Inferior parietal cortex (tissue), 1 donor: ENCODE measurements around the gene FRMPD4.
"Not testable (repeated sequence)": the region's sequence is repeated elsewhere in the genome, so short reads cannot be mapped to it uniquely, and the experiment has no call there.

ENCODE experiments used
- DNase-seq: peaks from one replicate; pipeline ENCODE4 v3.0.0-alpha.2; 2016; ENCODE audit errors: extremely low spot score

The FRMPD4 gene

DNA sequence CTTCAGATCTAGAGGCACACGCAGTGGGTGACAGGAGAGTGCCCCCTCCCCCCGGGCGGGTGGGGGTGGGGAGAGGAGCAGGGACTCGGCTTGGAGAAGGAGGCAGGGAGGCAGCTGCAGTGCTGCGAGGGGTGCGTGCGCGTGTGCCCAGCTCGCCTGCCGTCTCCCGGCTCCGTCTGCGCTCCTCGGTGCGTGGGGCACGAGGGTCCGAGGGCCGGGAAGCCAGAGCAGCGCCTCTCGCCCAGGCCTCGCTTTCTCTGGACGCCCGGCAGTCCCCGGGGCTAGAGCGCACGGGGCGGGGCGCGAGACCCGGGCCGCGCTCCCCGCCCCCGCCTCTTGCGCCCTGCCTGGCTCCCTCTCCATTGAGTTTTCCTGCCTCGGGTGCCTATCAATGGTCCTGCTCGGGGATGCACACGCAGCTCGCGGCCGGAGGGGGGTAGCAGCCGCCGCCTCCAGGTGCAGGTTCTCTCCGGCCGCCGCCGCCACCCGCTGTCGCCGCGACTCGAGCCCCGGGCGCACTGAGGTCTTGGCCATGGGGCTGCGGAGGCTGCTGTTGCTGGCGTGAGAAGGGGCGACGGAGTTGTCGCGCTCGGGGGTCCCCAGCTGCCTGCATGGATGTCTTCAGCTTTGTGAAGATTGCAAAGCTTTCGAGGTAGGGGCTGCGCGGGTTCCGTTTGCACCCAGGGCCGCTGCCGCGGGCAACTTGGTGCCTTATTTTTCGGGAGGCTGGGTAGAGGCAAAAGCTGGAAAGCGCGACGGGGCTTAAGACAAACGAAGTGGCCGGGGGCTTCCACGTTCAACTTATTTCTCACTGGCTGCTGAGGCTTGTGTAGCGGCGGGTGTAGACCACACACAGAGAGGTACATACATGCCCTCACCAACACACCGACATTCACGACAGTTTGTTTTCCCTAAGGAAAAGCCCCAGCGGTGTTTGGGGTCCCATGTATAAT lies at the start of gene FRMPD4:
FRMPD4 (plus strand) TSS at position 113 of the 953 bp plus-strand sequence; CDS start at position 612, 499 bp downstream.
- DNase-seq = no peak

DNA sequence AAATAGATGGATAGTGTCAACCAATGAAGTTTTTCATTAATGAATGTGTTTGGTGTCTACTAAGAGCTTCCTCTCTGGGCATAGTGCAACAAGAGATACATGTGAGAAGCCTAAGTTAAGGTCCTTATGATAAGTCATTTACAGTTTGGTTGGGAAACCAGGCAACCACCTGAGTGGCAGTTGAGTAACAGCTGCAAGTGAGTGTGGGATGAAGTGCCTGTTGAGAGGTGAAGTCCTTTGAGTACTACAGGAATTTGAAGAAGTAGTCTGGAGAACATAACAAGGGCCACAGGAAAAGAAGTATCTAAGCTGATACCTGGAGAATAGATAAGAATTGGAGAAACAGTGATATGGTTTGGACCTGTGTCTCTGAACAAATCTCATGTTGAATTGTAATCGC lies 48.5 kb upstream of the FRMPD4 start:
- no peak for DNase-seq

DNA sequence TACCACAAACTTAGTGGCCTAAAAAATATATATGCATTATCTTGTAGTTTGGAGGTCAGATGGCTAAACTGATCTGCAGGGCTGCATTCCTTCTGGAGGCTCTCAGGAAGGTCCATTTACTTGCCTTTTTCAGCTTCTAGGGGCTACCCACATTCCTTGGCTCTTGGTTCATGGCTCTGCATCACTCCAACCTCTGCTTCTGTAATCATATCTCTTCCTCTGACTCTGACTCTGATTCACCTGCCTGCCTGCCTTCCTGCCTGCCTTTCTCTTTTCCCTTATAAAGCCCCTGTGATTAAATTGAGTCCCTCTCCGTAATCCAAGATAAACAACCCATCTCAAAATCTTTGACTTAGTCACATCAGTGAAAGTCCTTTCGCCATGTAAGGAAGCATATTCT lies 25.0 kb upstream of the FRMPD4 start:
- no peak for DNase-seq

DNA sequence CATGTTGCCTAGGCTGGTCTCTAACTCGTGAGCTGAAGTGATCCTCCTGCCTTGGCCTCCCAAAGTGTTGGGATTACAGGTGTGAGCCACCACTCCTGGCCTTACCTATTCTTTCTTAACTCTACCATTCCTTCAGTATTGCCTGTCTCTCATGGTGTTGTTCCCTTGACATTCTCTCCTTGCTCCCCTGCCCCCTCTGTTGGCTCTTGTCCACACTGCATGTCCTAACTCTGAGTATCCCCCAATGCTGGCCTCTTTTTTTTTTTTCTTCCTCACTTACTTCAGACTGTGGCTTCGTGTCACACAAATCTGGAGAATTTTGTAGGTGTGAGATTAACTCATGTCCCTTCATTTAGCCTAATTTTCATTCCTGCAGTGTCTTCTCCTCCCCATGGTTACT lies 22.9 kb upstream of the FRMPD4 start:
- DNase-seq = no peak

DNA sequence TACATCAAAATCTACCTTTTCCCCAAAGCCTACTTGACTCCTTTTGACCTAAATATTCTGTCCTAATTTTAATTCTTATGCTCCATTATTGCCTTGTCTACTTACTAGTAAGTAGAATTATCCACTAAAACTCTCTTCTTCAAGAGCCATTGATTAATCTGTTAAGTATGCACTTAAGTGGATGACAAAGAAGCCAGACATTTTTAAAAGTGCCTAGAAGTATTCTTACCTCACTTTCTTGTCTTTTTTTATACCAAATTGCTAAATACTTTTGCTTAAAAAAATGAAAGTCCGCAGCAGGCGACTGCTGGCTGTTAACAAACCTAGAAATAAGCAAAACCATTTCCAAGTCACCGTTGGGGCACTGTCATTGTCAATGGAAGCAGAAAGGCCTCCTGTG lies 20.1 kb upstream of the FRMPD4 start:
- no peak for DNase-seq

DNA sequence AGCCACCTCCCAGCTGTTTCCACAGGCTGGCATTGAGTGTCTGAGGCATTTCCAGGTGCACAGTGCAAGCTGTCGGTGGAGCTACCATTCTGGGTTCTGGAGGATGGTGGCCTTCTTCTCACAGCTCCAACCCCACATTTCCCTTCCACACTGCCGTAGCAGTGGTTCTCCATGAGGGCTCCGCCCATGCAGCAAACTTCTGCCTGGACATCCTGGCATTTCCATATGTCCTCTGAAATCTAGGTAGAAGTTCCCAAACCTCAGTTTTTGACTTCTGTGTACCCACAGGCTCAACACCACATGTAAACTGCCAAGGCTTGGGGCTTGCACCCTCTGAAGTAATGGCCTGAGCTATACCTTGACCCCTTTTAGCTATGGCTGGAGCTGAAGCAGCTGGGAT lies 10.3 kb upstream of the FRMPD4 start:
- DNase-seq = no peak

DNA sequence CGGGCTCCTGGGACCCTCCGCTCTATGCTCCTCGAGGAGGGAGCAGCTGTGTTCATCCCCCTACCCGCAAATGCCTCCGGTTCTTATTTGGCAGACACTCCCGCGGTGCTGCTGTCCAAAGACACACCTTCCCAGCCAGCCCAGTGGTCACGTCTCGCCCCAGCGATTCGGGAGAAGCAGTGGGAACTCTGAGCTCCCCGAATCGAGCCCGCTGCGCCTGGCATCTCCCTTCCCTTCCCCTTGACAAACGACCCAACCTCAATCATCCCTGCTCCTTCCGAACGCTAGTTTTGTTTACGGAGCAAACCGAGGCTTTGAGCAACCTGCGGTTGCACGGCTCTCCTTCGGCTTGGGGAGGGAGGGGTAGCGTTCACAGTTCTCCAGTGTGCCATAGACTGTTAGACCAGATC lies 317 bp upstream of the FRMPD4 start:
- DNase-seq = no peak

DNA sequence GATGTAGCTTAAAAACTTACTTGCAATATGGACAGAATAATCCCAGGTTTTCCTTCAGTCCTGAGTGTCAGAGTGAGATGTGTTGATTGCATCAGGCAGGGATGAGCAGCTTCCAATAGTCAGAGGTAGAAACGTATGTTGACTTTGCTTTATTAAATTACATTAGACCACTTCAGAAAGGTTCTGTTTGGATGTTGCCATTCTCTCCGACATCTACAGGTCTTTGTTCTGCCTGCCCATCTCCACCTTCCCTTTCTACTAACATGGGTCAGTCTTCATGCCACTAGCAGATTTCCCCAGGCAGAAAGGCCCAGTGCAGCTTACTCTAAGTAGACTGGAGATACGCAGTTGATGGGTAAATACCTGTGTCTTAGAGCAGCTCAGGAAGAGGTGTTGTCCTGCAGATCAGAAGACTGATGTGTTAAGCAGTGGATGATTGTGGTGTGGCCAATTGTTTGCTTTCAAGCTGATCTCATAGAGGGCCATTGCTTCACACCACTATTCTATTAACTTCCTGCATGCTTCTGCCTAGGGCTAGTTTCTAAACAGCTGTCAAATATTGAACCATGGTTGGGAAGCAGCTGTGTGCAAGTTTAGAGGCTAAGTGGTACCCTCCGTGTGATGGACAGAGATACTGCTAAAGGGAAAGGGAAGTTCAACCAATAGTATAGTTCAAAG lies 1.8 kb downstream of the FRMPD4 start:
- no peak for DNase-seq

DNA sequence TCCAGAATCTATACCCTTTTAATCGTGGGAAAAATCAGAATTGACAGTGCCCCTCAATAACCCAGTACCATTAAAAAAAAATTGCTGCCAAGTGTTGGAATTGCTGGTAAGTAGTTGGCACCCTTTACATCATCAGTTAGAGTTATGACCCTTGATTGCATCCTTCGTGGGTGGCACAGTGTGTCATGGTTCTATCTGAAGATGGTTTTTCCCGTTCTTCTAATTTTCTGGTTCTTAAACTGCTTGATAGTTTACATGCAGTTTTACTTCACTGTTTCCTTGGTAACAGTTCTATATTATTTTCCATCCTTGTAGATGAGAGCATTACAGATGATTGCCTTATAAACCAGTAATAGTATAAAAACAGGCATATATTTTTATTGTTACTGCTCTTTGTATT lies 3.2 kb downstream of the FRMPD4 start:
- no peak for DNase-seq

DNA sequence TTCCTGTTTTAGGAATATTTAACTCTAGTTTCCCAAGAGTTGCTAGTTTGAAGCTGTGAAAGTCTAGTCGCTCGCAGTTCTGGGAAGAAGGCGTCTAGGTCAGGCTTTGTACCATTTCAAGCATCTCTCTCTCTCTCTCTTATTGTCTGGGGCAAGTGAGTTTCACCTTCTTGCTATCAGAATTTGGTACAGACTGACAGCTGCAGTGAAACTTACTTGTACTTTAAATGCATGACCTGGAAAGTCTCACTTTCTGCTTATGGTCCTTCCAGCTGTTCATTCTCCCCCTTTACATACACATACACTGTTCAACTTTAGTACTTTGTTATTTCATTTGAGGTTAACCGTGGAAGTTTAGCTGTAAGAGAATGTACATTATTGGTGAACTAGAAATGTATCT lies 4.4 kb downstream of the FRMPD4 start:
- no peak for DNase-seq

DNA sequence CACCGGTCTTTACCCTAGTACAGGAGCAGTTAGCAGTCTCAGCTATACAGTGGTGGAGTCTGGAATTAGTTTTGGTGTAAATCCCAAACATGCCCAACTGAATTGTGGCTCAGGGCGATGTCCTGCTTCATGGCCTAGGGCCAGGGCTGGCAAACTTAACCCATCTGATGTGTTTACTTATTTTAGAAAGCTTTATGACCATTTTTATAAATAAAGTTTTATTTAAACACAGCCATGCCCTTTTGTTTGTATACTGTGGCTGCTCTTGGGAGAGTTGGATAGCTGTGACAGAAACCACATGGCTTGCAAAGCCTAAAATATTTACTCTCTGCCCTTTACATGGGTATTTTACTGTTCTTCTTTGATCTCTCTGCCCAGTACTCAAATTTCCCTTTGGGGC lies 7.1 kb downstream of the FRMPD4 start:
- DNase-seq = no peak

DNA sequence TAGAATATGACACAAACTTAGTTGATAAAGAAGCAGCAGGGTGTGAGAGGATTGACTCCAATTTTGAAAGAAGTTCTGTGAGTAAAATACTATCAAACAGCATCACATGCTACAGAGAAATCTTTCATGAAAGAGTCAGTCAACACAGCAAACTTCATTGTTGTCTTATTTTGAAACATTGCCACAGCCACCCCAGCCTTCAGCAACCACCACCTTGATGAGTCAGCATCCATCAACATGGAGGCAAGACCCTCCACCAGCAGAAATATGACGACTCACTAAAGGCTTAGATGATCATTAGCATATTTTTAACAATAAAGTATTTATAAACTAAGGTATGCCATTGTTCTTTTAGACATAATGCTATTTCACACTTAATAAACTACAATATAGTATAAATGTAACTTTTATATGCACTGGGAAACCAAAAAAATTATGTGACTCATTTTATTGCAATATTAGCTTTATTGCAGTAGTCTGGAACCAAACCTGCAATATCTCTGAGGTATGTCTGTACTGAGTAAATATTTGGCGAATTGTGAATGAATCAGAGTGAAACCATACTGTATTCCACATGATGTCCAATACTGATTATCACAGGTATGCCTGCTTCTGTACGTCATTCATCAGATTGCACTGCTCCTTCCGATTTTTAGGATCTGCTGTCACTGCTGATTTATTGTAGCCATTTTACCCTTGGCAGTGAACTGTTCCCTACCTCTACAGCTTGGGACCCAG lies 11.6 kb downstream of the FRMPD4 start:
- no peak for DNase-seq

DNA sequence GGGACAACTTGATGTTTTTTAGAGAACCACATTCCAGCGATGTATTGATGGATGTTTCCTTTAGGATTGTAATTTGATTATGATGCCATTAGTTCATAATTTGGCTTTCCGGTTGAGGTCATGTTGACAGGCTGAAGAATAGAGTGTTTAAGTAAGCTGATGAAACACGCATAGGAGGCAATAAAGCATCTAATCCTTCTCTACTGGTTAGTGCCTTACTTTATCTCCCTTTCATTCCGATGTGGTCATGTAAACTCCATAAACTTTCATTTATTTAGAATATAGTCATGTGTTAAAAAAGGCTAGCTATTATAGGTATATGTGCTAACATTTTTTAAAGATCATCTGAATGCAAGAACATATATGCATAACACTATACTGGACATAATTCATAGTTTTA lies 15.0 kb downstream of the FRMPD4 start:
- DNase-seq = no peak

DNA sequence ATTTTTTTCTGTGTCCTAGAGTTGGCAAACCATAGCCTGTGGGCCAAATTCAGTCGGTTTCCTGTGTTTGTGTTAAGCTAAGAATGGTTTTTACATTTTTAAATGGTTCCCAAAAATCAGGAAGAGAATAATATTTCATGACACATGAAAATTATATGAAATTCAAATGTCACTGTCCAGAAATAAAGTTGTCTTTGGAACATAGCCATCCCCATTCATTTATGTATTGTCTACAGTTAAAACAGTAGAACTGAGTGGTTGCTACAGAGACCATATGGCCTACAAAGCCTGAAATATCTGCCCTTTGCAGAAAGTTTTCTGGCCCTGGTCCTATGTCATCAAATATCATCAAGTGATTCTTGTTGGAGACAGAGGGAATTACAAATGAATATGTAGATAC lies 15.5 kb downstream of the FRMPD4 start:
- no peak for DNase-seq

DNA sequence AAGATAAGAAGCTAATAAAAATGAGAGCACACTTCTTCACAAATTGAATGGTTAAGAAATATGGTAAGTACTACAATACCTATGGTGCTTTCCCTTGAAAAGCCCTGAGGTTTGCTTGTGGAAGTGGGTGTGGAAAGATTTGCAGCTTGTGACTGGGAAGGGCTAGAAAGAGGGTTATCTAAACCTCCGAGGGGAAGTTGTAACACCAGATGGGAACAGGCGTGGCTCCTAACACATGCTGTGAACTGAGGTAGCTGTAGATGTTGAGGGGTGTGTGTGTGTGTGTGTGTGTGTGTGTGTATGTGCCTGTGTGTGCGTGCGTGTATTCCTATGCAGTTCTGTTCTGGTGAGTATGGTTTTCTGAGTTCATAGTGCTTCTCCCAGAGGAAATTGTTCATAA lies 21.5 kb downstream of the FRMPD4 start:
- DNase-seq = no peak

DNA sequence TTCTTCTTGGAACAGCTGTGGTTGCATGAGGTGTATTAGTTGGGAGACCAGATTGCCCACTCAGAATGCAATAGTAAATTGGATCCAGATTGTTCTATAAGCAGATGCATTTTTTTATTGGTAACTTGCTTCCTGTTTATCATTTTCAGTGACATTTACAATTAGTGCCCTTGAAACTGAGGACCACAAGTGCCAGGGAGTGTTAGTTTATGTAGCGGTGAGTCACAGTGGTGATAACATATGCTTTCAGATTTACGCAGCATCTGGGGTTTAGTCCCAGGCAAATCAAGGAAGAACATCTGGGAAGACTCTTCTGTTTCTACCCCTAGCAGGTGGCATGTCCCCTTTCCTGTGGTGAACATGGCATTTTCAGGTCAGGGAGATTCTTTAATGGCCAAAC lies 24.1 kb downstream of the FRMPD4 start:
- no peak for DNase-seq

DNA sequence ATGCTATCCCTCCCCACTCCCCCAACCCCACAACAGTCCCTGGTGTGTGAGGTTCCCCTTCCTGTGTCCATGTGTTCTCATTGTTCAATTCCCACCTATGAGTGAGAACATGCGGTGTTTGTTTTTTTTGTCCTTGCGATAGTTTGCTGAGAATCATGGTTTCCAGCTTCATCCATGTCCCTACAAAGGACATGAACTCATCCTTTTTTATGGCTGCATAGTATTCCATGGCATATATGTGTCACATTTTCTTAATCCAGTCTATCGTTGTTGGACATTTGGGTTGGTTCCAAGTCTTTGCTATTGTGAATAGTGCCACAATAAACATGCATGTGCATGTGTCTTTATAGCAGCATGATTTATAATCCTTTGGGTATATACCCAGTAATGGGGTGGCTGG lies 25.9 kb downstream of the FRMPD4 start:
- not testable (repeated sequence) for DNase-seq

DNA sequence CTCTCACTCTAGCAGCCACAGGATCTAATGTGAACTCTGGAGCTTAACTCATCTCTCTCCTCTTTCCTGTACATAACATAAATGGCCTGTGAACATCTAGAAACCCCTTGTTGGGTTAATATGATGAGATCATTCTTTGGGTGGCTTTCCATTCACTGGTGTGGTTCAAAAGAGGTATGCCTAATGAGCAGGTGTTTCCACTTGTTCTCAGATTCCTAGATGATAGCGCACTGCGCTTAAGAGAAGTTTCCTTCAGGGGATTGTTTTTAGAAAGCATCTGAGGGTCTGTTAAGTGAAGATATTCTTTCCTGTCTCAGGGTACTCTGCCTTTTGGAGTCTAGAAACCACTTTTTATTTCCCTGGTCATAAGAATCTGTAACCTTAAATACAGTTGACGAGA lies 32.5 kb downstream of the FRMPD4 start:
- DNase-seq = no peak

DNA sequence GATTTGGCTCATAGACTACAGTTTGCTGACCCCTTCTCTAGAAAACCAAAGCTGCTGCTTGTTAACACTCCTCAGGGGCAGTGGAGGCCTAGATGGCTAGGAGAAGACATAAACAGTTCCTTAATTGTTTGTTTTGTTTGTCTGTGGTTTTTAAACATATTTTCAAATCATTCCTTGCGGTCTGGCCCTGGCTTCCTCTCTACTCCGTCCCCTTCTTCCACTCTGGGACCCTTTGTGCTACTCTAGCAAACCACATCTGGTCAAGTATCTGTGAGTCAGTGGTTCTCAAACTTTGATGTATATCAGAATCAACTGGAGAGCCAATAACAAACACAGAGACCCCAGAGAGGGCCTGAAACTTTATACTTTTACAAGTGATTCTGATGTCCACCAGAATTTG lies 36.1 kb downstream of the FRMPD4 start:
- no peak for DNase-seq

DNA sequence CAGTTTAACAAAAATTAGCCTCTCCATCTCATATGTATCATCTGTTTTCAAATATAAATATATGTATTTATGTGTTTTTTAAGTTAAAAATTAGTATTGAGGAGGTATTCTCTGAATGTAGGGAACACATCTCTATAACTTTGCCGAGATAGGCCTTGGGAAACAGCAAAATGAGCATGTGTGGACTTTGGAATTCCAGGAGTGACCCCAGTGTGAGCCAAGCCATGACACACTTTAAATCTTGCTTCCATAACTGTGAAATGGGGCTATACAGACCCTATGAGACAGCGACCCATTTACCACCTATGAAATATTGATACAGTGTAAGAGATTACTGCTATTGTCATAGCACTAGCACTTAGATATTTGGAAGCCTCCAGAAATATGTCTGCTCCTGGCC lies 58.8 kb downstream of the FRMPD4 start:
- DNase-seq = no peak

DNA sequence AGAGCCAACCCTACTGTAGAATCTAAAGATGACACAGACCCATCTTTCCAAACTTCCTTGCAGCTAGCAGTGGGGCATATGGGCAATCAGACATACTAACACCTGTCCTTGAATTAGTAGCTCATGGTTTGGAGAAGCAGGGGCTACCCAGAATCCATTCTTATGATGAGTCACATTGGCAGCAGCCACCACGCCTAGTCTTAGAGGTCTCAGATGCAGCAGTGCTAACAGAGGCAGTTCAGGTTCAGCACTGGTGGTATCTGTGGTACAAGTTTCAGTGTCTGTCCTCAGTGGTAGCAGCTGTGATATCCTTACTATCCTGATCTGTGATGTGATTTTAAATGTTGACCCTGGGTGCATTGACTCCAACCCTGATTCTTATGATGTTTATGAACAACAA lies 68.1 kb downstream of the FRMPD4 start:
- DNase-seq = no peak

DNA sequence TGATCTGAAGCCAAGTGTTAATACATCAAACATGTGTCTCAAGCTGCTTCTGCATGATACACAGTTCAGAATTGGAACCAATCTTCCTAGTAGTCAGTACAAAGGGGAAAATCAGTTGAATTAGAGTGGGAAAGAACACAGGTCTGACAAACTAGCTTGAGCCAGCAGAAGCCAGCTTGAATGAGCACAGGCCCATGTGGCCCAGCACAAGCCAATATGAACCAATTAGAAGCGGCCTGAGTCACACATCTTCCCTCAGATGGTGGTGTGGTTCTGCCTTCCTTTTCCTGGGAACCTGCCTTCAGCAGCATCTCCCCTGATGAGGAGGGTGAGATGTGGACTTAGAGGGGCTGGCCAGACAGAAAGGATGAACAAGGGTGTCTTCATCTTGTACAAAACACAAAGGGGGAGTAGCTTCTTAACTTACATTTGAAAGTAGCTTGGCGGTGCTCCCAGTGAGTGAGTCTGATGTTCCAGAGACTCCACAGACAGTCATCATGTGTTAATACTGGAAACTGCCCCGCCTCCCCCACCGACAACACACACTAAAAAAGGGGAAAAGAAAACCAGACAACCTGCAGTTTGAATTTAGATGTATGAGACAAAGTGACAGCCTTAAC lies 72.0 kb downstream of the FRMPD4 start:
- no peak for DNase-seq
